ENCODE results near the gene ZNF529. TPM values are rescaled to one million over a fixed set of nuclear protein-coding genes. Genes with fewer than 3 reads are reported as not detected.

The ZNF529 gene
- total RNA-seq, 4 donors from 2014 or later: 11.4 to 19.5 (median 15.2) TPM

GRCh38 chr19:36579255-36579654, 6.2 kb upstream of the ZNF529 start:
- TF ChIP-seq CTCF (IDR thresholded peaks at IDR 0.05): no peak
- no peak for TF ChIP-seq POLR2A (IDR thresholded peaks at IDR 0.05)
- H3K9me3 ChIP-seq: no peaks in the 10 kb centered on the region
- intact Hi-C loops (cut with DNase I): no loop called here
- no peak overlapping the region for H3K4me3 ChIP-seq (replicated peaks in 1 of 3)
- H3K36me3 ChIP-seq: peaks cover 19 to 21% of the 10 kb centered on the region in 2 donors
- DNase-seq: no peak
- no peak overlapping the region for H3K27ac ChIP-seq
- H3K4me1 ChIP-seq: peaks cover 6 to 7% of the 10 kb centered on the region in 2 donors
- no peaks in the 10 kb centered on the region for H3K27me3 ChIP-seq

- Histone ChIP-seq H3K27ac (no peak overlapping the region), H3K27me3 (no peaks in the 10 kb centered on the region), H3K4me3 (replicated peaks in 1 of 3) (no peak overlapping the region), H3K9me3 (no peaks in the 10 kb centered on the region), H3K36me3 (peaks cover 19 to 21% of the 10 kb centered on the region in 2 donors), H3K4me1 (peaks cover 6 to 9% of the 10 kb centered on the region in 2 donors)
- TF ChIP-seq POLR2A (IDR thresholded peaks at IDR 0.05) (no peak), CTCF (IDR thresholded peaks at IDR 0.05) (no peak)
- WGBS, 2 donors: 94 to 96% methylated on average over 3 of the region's 3 CpGs
- no peak for DNase-seq
- intact Hi-C loops (cut with DNase I): no loop called here
These were observed 4.3 kb upstream of the ZNF529 start for GRCh38 chr19:36577271-36577996.

- no peak for TF ChIP-seq POLR2A (IDR thresholded peaks at IDR 0.05)
- TF ChIP-seq CTCF (IDR thresholded peaks at IDR 0.05): no peak
- no peak for DNase-seq
- Histone ChIP-seq H3K36me3 (peaks cover 12% of the 10 kb centered on the region in 2 donors), H3K9me3 (no peaks in the 10 kb centered on the region), H3K27me3 (no peaks in the 10 kb centered on the region), H3K4me1 (peaks cover 13 to 16% of the 10 kb centered on the region in 2 donors), H3K27ac (no peak overlapping the region), H3K4me3 (replicated peaks in 1 of 3) (no peak overlapping the region)
- WGBS, 2 donors: 82 to 87% methylated on average over 2 of the region's 2 CpGs
- intact Hi-C loops (cut with DNase I): no loop called here
These were observed 1.6 kb upstream of the ZNF529 start for GRCh38 chr19:36574741-36575140.

GRCh38 chr19:36573895-36574720, 1.0 kb upstream of the ZNF529 start:
- H3K9me3 ChIP-seq: no peaks in the 10 kb centered on the region
- 24 to 25% methylated on average over 17 to 18 of the region's 18 CpGs for WGBS, 2 donors
- DNase-seq: peak; percentile 24 to 25
- H3K4me3 ChIP-seq (replicated peaks in 1 of 3): peak overlapping the region; percentile 91 to 100 (median 99)
- peaks cover 7 to 8% of the 10 kb centered on the region in 2 donors for H3K36me3 ChIP-seq
- intact Hi-C loops (cut with DNase I): no loop called here
- H3K27me3 ChIP-seq: no peaks in the 10 kb centered on the region
- H3K4me1 ChIP-seq: peaks cover 13 to 16% of the 10 kb centered on the region in 2 donors
- TF ChIP-seq CTCF (IDR thresholded peaks at IDR 0.05) (no peak), POLR2A (IDR thresholded peaks at IDR 0.05) (no peak)
- H3K27ac ChIP-seq: peak overlapping the region; percentile 61 to 81 (median 79)

GRCh38 chr19:36572593-36573019, 486 bp downstream of the ZNF529 start:
- H3K27me3 ChIP-seq: no peaks in the 10 kb centered on the region
- DNase-seq: no peak
- H3K4me3 ChIP-seq (replicated peaks in 1 of 3): peak overlapping the region; percentile 91 to 100 (median 99)
- H3K9me3 ChIP-seq: no peaks in the 10 kb centered on the region
- peaks cover 13 to 16% of the 10 kb centered on the region in 2 donors for H3K4me1 ChIP-seq
- H3K27ac ChIP-seq: peak overlapping the region; percentile 61 to 81 (median 79)
- intact Hi-C loops (cut with DNase I): no loop called here
- peaks cover 3 to 5% of the 10 kb centered on the region in 2 donors for H3K36me3 ChIP-seq
- WGBS, 2 donors: 1 to 2% methylated on average over 11 of the region's 11 CpGs
- TF ChIP-seq CTCF (IDR thresholded peaks at IDR 0.05): no peak
- no peak for TF ChIP-seq POLR2A (IDR thresholded peaks at IDR 0.05)
